HCT116 (cell line): ENCODE results near the gene BEST4. TPM values are rescaled to one million over a fixed set of nuclear protein-coding genes. Genes with fewer than 3 reads are reported as not detected.

ENCODE experiments used
- ATAC-seq: fragments of 200-7000 bp; cut with Tn5 transposase; 2 replicates; pipeline ENCODE4 v1.9.1; 2020; ENCODE audit warnings: mild to moderate bottlenecking, moderate library complexity
- Bru-seq: library from RNA; stranded (reverse); fragments of 400-500 nt; gene quantifications from one replicate; lab custom pipeline; 2021; lab: Mats Ljungman, UMichigan
- BruChase-seq, 2 experiments: library from RNA; stranded (reverse); fragments of 400-500 nt; gene quantifications; one replicate each; lab custom pipeline; 2021; lab: Mats Ljungman, UMichigan
- BruUV-seq: library from RNA; stranded (reverse); fragments of 400-500 nt; replicated peaks from 2 replicates; lab custom pipeline; 2021; lab: Mats Ljungman, UMichigan
- CTCF ChIA-PET: fragments of 300-600 bp; sonication (Branson Sonifier 250); formaldehyde crosslinking; loops from one replicate; lab custom pipeline; 2021; ENCODE audit warnings: antibody characterized with exemption; lab: Charles Lee
- POLR2A ChIA-PET: fragments of 300-600, 350-600 bp; sonication (Branson Sonifier 250); formaldehyde crosslinking; loops from one replicate; lab custom pipeline; 2021; ENCODE audit warnings: antibody characterized with exemption; lab: Charles Lee
- RAD21 ChIA-PET, 2 experiments: fragments of 300-600 bp; sonication (Branson Sonifier 250); formaldehyde crosslinking; loops; one replicate each; lab custom pipeline; 2023; ENCODE audit warnings: low total read pairs in 2 of 2; ENCODE audit not compliant: uncharacterized antibody in 2 of 2, unreplicated experiment in 2 of 2, low non-redundant PET in 1 of 2; lab: Charles Lee
- DNase-seq: peaks from one replicate; pipeline ENCODE4 v3.0.0-alpha.2; 2010; ENCODE audit warnings: low read depth, low spot score
- H2AFZ ChIP-seq: fragments of 200-600 bp; shearing (Covaris generic), sonication (generic); 2 replicates; pipeline ENCODE4 v1.6.1; 2017; ENCODE audit warnings: low read depth, mixed run types, mixed read lengths, antibody characterized with exemption, low read length; ENCODE audit not compliant: poor library complexity, severe bottlenecking
- H3K27ac ChIP-seq: 2 replicates; pipeline ENCODE4 v1.5.1; 2012; ENCODE audit warnings: low read depth, low read length
- H3K27me3 ChIP-seq: fragments of 200-600 bp; sonication (generic); 2 replicates; pipeline ENCODE4 v1.6.1; 2016; ENCODE audit warnings: mixed run types, low read length, mixed read lengths; ENCODE audit not compliant: insufficient read depth
- H3K36me3 ChIP-seq, 2 experiments: fragments of 200-500 bp in 1 of 2; fragments of 200-600 bp in 1 of 2; sonication (Bioruptor generic) in 1 of 2; sonication (generic) in 1 of 2; 2 replicates each; pipeline versions ENCODE4 v1.5.1 to v1.6.1; 2014 to 2016; ENCODE audit warnings: low read length in 2 of 2, inconsistent platforms in 1 of 2, mixed read lengths in 1 of 2, mixed run types in 1 of 2; ENCODE audit not compliant: insufficient read depth in 2 of 2, control insufficient read depth in 1 of 2
- H3K4me1 ChIP-seq, 2 experiments: fragments of 200-600 bp in 1 of 2; sonication (generic) in 1 of 2; 2 replicates each; pipeline versions ENCODE4 v1.5.1 to v1.6.1; 2012 to 2017; ENCODE audit warnings: low read length in 2 of 2, inconsistent platforms in 1 of 2, mild to moderate bottlenecking in 1 of 2, mixed read lengths in 1 of 2, mixed run types in 1 of 2, moderate library complexity in 1 of 2; ENCODE audit not compliant: insufficient read depth in 2 of 2, control insufficient read depth in 1 of 2
- H3K4me2 ChIP-seq: fragments of 200-600 bp; sonication (generic); 2 replicates; pipeline ENCODE4 v1.6.1; 2017; ENCODE audit warnings: mixed run types, low read length, mixed read lengths
- H3K4me3 ChIP-seq, 2 experiments: fragments of 200-600 bp in 1 of 2; sonication (generic) in 1 of 2; replicated peaks in 1 of 2; 2 replicates each; pipeline ENCODE4 v1.5.1; 2011 to 2016; ENCODE audit warnings: low read length in 2 of 2, control low read depth in 1 of 2, low read depth in 1 of 2, mild to moderate bottlenecking in 1 of 2, mixed read lengths in 1 of 2, mixed run types in 1 of 2
- H3K79me2 ChIP-seq: fragments of 200-600 bp; sonication (generic); 2 replicates; pipeline ENCODE4 v1.6.1; 2017; ENCODE audit warnings: mild to moderate bottlenecking, mixed run types, low read length, moderate library complexity, mixed read lengths; ENCODE audit not compliant: insufficient read depth
- H3K9ac ChIP-seq: fragments of 200-600 bp; sonication (generic); 2 replicates; pipeline ENCODE4 v1.6.1; 2016; ENCODE audit warnings: low read length, mixed read lengths
- H3K9me2 ChIP-seq: fragments of 200-600 bp; sonication (generic), shearing (Covaris generic); 2 replicates; pipeline ENCODE4 v1.6.1; 2017; ENCODE audit warnings: mixed run types, mild to moderate bottlenecking, moderate library complexity; ENCODE audit not compliant: insufficient read depth
- H3K9me3 ChIP-seq, 2 experiments: fragments of 200-500 bp in 1 of 2; fragments of 200-600 bp in 1 of 2; sonication (Bioruptor generic) in 1 of 2; sonication (generic) in 1 of 2; 2 replicates each; pipeline ENCODE4 v1.6.1; 2014 to 2017; ENCODE audit warnings: low read length in 2 of 2, mixed read lengths in 2 of 2, inconsistent platforms in 1 of 2, low read depth in 1 of 2, mild to moderate bottlenecking in 1 of 2, mixed run types in 1 of 2, moderate library complexity in 1 of 2; ENCODE audit not compliant: control insufficient read depth in 1 of 2, insufficient read depth in 1 of 2
- H4K20me1 ChIP-seq: fragments of 200-600 bp; sonication (generic), shearing (Covaris generic); 2 replicates; pipeline ENCODE4 v1.6.1; 2017; ENCODE audit warnings: mixed run types, mild to moderate bottlenecking, moderate library complexity; ENCODE audit not compliant: insufficient read depth
- ATF3 ChIP-seq: IDR thresholded peaks from 2 replicates; pipeline ENCODE4 v1.6.1; 2012
- CBX3 ChIP-seq: IDR thresholded peaks from 2 replicates; pipeline ENCODE4 v1.6.1; 2012; ENCODE audit warnings: low read depth
- CEBPB ChIP-seq: IDR thresholded peaks from 2 replicates; pipeline ENCODE4 v1.6.1; 2012; ENCODE audit warnings: low read depth
- JUND ChIP-seq: IDR thresholded peaks from 2 replicates; pipeline ENCODE4 v1.6.1; 2012
- MAX ChIP-seq: IDR thresholded peaks from 2 replicates; pipeline ENCODE4 v1.6.1; 2012
- POLR2A ChIP-seq: IDR thresholded peaks from 2 replicates; pipeline ENCODE4 v1.7.0; 2011; ENCODE audit warnings: borderline replicate concordance; ENCODE audit not compliant: insufficient read depth, insufficient read length; ENCODE audit errors: extremely low read depth
- SIN3A ChIP-seq: IDR thresholded peaks from 2 replicates; pipeline ENCODE4 v1.6.1; 2012; ENCODE audit warnings: low read depth
- SP1 ChIP-seq: IDR thresholded peaks from 2 replicates; pipeline ENCODE4 v1.6.1; 2012; ENCODE audit warnings: low read depth
- SRF ChIP-seq: IDR thresholded peaks from 2 replicates; pipeline ENCODE4 v1.6.1; 2012; ENCODE audit warnings: low read depth
- YY1 ChIP-seq: IDR thresholded peaks from 2 replicates; pipeline ENCODE4 v1.6.1; 2011; ENCODE audit warnings: low read length, low read depth, moderate library complexity, mild to moderate bottlenecking; ENCODE audit not compliant: insufficient replicate concordance; ENCODE audit errors: extremely low read depth
- ZBTB33 ChIP-seq: IDR thresholded peaks from 2 replicates; pipeline ENCODE4 v1.6.1; 2011; ENCODE audit warnings: mild to moderate bottlenecking, low read length, moderate library complexity; ENCODE audit not compliant: insufficient replicate concordance; ENCODE audit errors: extremely low read depth
- ZFX ChIP-seq: fragments of 450-650 bp; IDR thresholded peaks from 2 replicates; pipeline ENCODE4 v1.6.1; 2017
- ZNF274 ChIP-seq: fragments of 200-500 bp; sonication (Bioruptor generic); IDR thresholded peaks from 2 replicates; pipeline ENCODE4 v1.6.1; 2014; ENCODE audit warnings: mild to moderate bottlenecking, low read depth, low read length, inconsistent platforms
- intact Hi-C: fragments of 100-400 bp; cut with micrococcal nuclease; formaldehyde crosslinking; loops from 2 replicates; pipeline ENCODE4 v1.10.0; 2022
- long read RNA-seq: library from polyadenylated mRNA; unstranded; transcript quantifications from one replicate; pipeline ENCODE4 v2.0.0, GENCODE V29; 2021; ENCODE audit not compliant: unreplicated experiment
- polyA plus RNA-seq: library from polyadenylated mRNA; unstranded; fragments of >200 nt; gene quantifications from 2 replicates; pipeline ENCODE4 v1.2.1, GENCODE V29; 2012; ENCODE audit warnings: missing spikeins
- total RNA-seq: library from RNA; stranded (reverse); gene quantifications from one replicate; pipeline ENCODE4 v1.2.1, GENCODE V29; 2021; ENCODE audit not compliant: unreplicated experiment

Gene BEST4
- total RNA-seq (0.52 TPM), Bru-seq, nascent RNA (percentile 19 among the genes with signal in this experiment), BruChase-seq, experiment 1, labeled RNA remaining after a 6-hour chase (percentile 41 among the genes with signal in this experiment), BruChase-seq, experiment 2, labeled RNA remaining after a 2-hour chase (percentile 37 among the genes with signal in this experiment)
- polyA plus RNA-seq, result 0.26 and 0.35 TPM in 2 replicates
- long read RNA-seq, result 0 reads

- ATAC-seq (no peak), DNase-seq (no peak)
- no peaks in the 10 kb centered on the region for H3K9me3 ChIP-seq
- TF ChIP-seq ZBTB33 (no peak), SP1 (no peak), YY1 (no peak), JUND (no peak), POLR2A (no peak), CEBPB (no peak), ZFX (no peak), ATF3 (no peak), SIN3A (no peak), CBX3 (no peak), ZNF274 (no peak), SRF (no peak), MAX (no peak)
- H3K27ac ChIP-seq, result no peak within 1 kb of the TSS
- H2AFZ ChIP-seq, result no peak within 1 kb of the TSS
- peak within 1 kb of the TSS; percentile 63; the same call in 1 of the 2 replicates for H3K9ac ChIP-seq
- no peaks in the 10 kb centered on the region for H3K27me3 ChIP-seq
- no peaks in the 10 kb centered on the region for H3K79me2 ChIP-seq
- H3K9me2 ChIP-seq, result no peaks in the 10 kb centered on the region
- H3K4me3 ChIP-seq, result no peak within 1 kb of the TSS
- CTCF ChIA-PET, result interaction anchor here (1.1 to 1.4 kb wide), 3 partner anchors 9 to 14 kb away, joined by 3 read pairs; partner anchors contain the start of gene PLK3
- H4K20me1 ChIP-seq, result no peaks in the 10 kb centered on the region
- H3K4me2 ChIP-seq, result no peak within 1 kb of the TSS; the same call in 1 of the 2 replicates
- no TSS peak for BruUV-seq
- peaks cover 13 to 32% of the 10 kb centered on the region in 2 experiments for H3K4me1 ChIP-seq
- POLR2A ChIA-PET, result interaction anchor here (0.8 to 4.9 kb wide), 6 partner anchors 12 to 67 kb away, joined by 3 to 43 read pairs (median 6); partner anchors contain the start of genes DYNLT4, PLK3 and RNU5D-1
- RAD21 ChIA-PET, result no interaction called here
- intact Hi-C loops, result loop anchor here (5.0 kb wide), 1 partner anchor 784 kb away; no protein-coding TSS in a partner anchor
- H3K36me3 ChIP-seq, result no peaks in the 10 kb centered on the region
These were observed at the start of gene BEST4 for GRCh38 chr1:44788120-44788860. Gene BEST4 (minus strand): TSS chr1:44788170. CDS start chr1:44787705, 465 bp downstream.
